KMS-11 (cell line): ENCODE measurements around the gene CTF1.

Experiments
- H2AFZ ChIP-seq: fragments of 200-600 bp; sonication (generic); 2 replicates; pipeline ENCODE4 v1.6.1; 2016; ENCODE audit warnings: antibody characterized with exemption, mixed run types, low read depth
- H3K27ac ChIP-seq: fragments of 200-600 bp; sonication (generic); 2 replicates; pipeline ENCODE4 v1.6.1; 2016; ENCODE audit warnings: mild to moderate bottlenecking, mixed run types
- H3K27me3 ChIP-seq: fragments of 200-600 bp; sonication (generic); 2 replicates; pipeline ENCODE4 v1.6.1; 2017; ENCODE audit warnings: mild to moderate bottlenecking, low read depth, mixed run types, moderate library complexity; ENCODE audit not compliant: insufficient read depth
- H3K36me3 ChIP-seq: fragments of 200-600 bp; sonication (generic); 2 replicates; pipeline ENCODE4 v1.6.1; 2017; ENCODE audit warnings: mild to moderate bottlenecking, mixed run types; ENCODE audit not compliant: insufficient read depth
- H3K4me1 ChIP-seq: fragments of 200-600 bp; sonication (generic); 2 replicates; pipeline ENCODE4 v1.6.1; 2016; ENCODE audit warnings: mild to moderate bottlenecking, low read depth, mixed run types; ENCODE audit not compliant: poor library complexity, severe bottlenecking
- H3K4me2 ChIP-seq: fragments of 200-600 bp; sonication (generic); 2 replicates; pipeline ENCODE4 v1.7.0; 2016; ENCODE audit warnings: mild to moderate bottlenecking, mixed run types
- H3K4me3 ChIP-seq: fragments of 200-600 bp; sonication (generic); IDR thresholded peaks from 2 replicates; pipeline ENCODE4 v1.6.1; 2017; ENCODE audit warnings: low read depth, low read length, mixed read lengths; ENCODE audit not compliant: insufficient read depth
- H3K79me2 ChIP-seq: fragments of 200-600 bp; sonication (generic); 2 replicates; pipeline ENCODE4 v1.6.1; 2016; ENCODE audit warnings: low read depth, mixed run types; ENCODE audit not compliant: insufficient read depth
- H3K9ac ChIP-seq: fragments of 200-600 bp; sonication (generic); 2 replicates; pipeline ENCODE4 v1.6.1; 2016; ENCODE audit warnings: mild to moderate bottlenecking, mixed run types
- H4K20me1 ChIP-seq: fragments of 200-600 bp; sonication (generic); 2 replicates; pipeline ENCODE4 v1.6.1; 2016; ENCODE audit warnings: mild to moderate bottlenecking, mixed run types; ENCODE audit not compliant: insufficient read depth
- TF ChIP-seq, protein P1 (sequence below): fragments of 200-600 bp; sonication (generic); conservative IDR thresholded peaks from 2 replicates; pipeline ENCODE4 v1.6.1; 2017; ENCODE audit warnings: low read depth, mild to moderate bottlenecking, antibody characterized with exemption, low read length, moderate library complexity, mixed read lengths

Gene CTF1

DNA sequence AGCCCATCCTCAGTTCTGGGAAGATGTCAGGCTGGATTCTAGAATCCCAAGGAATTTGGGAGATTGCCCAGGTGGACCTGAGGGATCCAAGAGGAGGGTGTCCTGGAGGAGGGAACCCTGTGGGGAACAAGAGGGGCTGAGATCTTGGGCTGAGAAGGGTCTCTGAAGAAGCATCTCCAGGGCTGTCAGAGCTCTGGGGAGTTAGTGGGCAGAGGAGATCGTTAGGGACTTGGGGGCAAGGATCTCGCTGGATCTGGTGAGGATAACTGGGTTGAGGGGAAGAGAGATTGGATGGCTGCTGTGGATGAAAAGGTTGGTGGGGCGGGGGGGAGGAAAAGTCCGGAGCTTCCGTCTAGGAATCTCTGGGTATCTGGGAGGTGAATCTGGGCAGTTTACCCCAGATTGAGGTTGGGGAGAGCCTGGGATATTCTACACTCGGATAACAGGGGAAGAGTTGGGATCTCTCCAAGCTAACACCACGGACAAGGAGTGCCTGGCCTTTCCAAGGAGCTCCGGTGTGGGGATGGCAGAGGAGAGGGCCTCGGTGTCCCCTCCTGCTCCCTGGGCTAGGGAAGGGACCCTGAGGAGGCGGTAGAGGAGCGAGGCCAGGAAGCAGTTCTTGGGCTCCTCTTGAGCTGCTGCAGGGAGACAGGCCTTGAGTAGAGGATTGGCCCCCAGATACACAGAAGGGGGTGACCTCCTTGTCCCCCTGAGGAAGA is 28.7 kb downstream of the CTF1 start:
- Histone ChIP-seq H3K4me3 (no peak overlapping the region), H4K20me1 (no peaks in the 10 kb centered on the region), H3K79me2 (no peaks in the 10 kb centered on the region), H2AFZ (no peak overlapping the region), H3K9ac (no peak overlapping the region), H3K36me3 (no peaks in the 10 kb centered on the region), H3K4me2 (no peak overlapping the region), H3K4me1 (peaks cover 3% of the 10 kb centered on the region), H3K27ac (no peak overlapping the region), H3K27me3 (no peaks in the 10 kb centered on the region)
- TF ChIP-seq, protein P1, sequence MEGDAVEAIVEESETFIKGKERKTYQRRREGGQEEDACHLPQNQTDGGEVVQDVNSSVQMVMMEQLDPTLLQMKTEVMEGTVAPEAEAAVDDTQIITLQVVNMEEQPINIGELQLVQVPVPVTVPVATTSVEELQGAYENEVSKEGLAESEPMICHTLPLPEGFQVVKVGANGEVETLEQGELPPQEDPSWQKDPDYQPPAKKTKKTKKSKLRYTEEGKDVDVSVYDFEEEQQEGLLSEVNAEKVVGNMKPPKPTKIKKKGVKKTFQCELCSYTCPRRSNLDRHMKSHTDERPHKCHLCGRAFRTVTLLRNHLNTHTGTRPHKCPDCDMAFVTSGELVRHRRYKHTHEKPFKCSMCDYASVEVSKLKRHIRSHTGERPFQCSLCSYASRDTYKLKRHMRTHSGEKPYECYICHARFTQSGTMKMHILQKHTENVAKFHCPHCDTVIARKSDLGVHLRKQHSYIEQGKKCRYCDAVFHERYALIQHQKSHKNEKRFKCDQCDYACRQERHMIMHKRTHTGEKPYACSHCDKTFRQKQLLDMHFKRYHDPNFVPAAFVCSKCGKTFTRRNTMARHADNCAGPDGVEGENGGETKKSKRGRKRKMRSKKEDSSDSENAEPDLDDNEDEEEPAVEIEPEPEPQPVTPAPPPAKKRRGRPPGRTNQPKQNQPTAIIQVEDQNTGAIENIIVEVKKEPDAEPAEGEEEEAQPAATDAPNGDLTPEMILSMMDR = no peak

DNA sequence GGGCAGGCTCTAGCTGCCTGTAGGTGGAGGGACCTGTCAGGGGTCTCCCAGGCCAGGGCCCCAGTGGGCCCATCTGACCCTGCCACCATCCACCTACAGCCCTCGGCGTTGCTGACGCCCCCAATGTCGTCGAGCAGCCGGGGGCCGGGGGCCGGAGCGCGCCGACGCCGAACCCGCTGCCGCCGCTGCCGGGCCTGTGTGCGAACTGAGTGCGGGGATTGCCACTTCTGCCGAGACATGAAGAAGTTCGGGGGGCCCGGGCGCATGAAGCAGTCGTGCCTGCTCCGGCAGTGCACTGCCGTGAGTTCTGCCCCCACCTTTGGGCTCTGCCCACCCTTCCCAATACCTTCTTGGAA is 29.2 kb downstream of the CTF1 start:
- no peaks in the 10 kb centered on the region for H3K36me3 ChIP-seq
- H3K9ac ChIP-seq = no peak overlapping the region
- H3K27ac ChIP-seq = no peak overlapping the region
- H2AFZ ChIP-seq = no peak overlapping the region
- peaks cover 3% of the 10 kb centered on the region for H3K4me1 ChIP-seq
- H3K79me2 ChIP-seq = no peaks in the 10 kb centered on the region
- H3K4me2 ChIP-seq = no peak overlapping the region
- no peaks in the 10 kb centered on the region for H3K27me3 ChIP-seq
- no peak overlapping the region for H3K4me3 ChIP-seq
- no peaks in the 10 kb centered on the region for H4K20me1 ChIP-seq
- TF ChIP-seq, protein P1 = no peak

DNA sequence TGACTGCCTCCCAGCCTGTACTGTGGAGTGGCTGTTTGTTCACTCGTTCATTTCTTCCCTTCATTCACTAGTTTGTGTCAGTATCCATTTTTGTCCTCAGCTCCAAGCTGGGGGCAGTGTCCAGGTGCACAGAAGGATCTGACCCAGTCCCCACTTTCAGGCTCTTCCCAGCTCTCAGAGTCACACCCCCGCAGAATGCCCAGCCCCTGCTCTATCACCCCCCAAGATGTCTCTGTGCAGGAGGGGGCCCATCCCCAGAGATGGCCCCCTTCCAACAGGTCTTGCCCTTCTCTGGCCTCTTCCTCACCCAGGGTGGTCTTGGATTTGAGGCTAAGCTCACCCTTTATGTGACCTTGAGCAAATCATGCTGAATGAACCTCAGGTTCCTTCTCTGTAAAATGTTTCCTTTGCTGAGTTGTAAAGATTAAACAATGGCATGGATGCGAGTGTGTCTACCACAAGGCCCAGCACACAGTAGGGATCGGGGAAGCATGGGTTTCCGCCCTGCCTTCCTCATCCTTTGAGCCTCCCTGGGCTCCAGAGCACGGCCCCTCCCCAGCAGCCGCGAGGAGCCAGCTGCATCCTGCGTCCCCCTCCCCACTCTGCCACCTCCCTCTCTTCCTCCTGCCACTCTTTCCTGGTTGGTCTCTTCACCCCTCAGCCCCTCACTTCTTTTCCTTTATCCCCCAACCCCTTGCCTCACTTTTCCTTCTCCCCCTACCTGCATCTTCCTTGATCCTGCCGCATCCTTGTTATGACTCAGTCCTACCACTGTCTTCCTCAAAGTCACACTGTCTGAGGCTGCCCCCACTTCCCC is 29.8 kb downstream of the CTF1 start:
- Histone ChIP-seq H3K36me3 (no peaks in the 10 kb centered on the region), H4K20me1 (no peaks in the 10 kb centered on the region), H3K27ac (no peak overlapping the region), H3K4me1 (peaks cover 3% of the 10 kb centered on the region), H3K9ac (no peak overlapping the region), H3K79me2 (no peaks in the 10 kb centered on the region), H2AFZ (no peak overlapping the region), H3K4me2 (no peak overlapping the region), H3K27me3 (no peaks in the 10 kb centered on the region), H3K4me3 (no peak overlapping the region)
- TF ChIP-seq, protein P1 = no peak

DNA sequence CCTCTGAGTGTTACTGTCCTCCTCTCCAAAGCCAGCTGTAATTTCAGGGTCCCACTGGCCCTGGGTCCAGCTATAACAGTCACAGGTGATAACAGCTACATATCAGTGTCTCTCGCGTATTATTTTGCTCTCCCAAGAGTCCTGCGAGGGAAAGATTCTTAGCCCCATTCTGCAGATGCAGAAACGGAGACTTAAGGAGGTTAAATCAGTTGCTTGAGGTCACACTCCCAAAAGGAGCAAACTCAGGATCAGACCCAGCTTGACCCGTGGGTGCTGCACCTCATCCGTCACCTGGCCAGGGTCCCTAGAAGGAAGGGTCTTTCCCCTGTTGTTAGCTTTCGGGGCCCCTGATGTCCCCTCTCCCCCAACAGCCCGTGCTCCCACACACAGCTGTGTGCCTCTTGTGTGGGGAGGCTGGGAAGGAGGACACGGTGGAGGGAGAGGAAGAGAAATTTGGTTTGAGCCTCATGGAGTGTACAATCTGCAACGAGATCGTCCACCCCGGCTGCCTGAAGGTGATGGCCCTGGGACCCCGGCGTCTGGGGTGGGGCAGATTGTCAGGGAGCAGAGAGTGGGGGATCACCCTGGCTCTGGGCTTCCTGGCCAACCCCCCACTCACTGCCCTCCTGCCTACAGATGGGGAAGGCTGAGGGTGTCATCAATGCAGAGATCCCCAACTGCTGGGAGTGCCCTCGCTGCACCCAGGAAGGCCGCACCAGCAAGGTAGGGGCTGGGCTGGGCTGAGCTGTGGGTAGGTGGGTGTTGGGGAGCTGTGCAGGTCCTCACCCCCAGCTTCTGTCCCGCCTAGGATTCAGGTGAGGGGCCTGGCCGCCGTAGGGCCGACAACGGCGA is 30.7 kb downstream of the CTF1 start:
- Histone ChIP-seq H3K4me2 (no peak overlapping the region), H3K4me3 (no peak overlapping the region), H3K4me1 (no peaks in the 10 kb centered on the region)

More for the DNA sequence above, 30.7 kb downstream of the CTF1 start:
- H2AFZ ChIP-seq = no peak overlapping the region
- H4K20me1 ChIP-seq = no peaks in the 10 kb centered on the region
- H3K79me2 ChIP-seq = no peaks in the 10 kb centered on the region
- no peak overlapping the region for H3K27ac ChIP-seq
- TF ChIP-seq, protein P1 = no peak
- H3K9ac ChIP-seq = no peak overlapping the region
- H3K36me3 ChIP-seq = no peaks in the 10 kb centered on the region
- H3K27me3 ChIP-seq = no peaks in the 10 kb centered on the region
